ENCODE data around the gene TSPAN14. TPM values are rescaled to one million over a fixed set of nuclear protein-coding genes. Genes with fewer than 3 reads are reported as not detected.
"Not testable (repeated sequence)": the region's sequence is repeated elsewhere in the genome, so short reads cannot be mapped to it uniquely, and the experiment has no call there.

Gene TSPAN14
- total RNA-seq, 6 donors from 2014 or later: 52.1 to 157 (median 111) TPM

- Histone ChIP-seq H3K27me3 (no peaks in the 10 kb centered on the region), H3K4me3 (no peak overlapping the region), H3K9me3 (no peaks in the 10 kb centered on the region), H3K4me1 (peaks cover under 1 to 39% (median 2%) of the 10 kb centered on the region in 4 donors), H3K36me3 (no peaks in the 10 kb centered on the region), H3K27ac (no peak overlapping the region)
- DNase-seq: no peak
- peak in 1 of 2 donors; percentile 20 for TF ChIP-seq POLR2AphosphoS5 (IDR thresholded peaks at IDR 0.05)
- no peak for TF ChIP-seq CTCF (IDR thresholded peaks at IDR 0.05)
- no peak for TF ChIP-seq EP300 (IDR thresholded peaks at IDR 0.05)
- no peak for ATAC-seq (ENCODE audit: low FRiP score in 2 of 2)
- WGBS, 2 donors: 63 to 65% methylated on average over 7 of the region's 7 CpGs
Observed at GRCh38 chr10:80414142-80414895, 39.8 kb upstream of the TSPAN14 start.

GRCh38 chr10:80415734-80416478 is 38.2 kb upstream of the TSPAN14 start:
- DNase-seq (no peak), ATAC-seq (ENCODE audit: low FRiP score in 2 of 2) (no peak)
- H3K27ac ChIP-seq: no peak overlapping the region

GRCh38 chr10:80416479-80417098 is 37.5 kb upstream of the TSPAN14 start:
- H3K36me3 ChIP-seq: no peaks in the 10 kb centered on the region
- H3K4me1 ChIP-seq: peaks cover 0 to 31% (median 2%) of the 10 kb centered on the region in 4 donors
- no peak overlapping the region for H3K4me3 ChIP-seq
- DNase-seq (no peak), ATAC-seq (ENCODE audit: low FRiP score in 2 of 2) (peak in 1 of 2 donors; percentile 28)
- TF ChIP-seq POLR2AphosphoS5 (IDR thresholded peaks at IDR 0.05): no peak
- TF ChIP-seq POLR2A (IDR thresholded peaks at IDR 0.05): no peak
- TF ChIP-seq CTCF (IDR thresholded peaks at IDR 0.05): no peak
- no peak for TF ChIP-seq EP300 (IDR thresholded peaks at IDR 0.05)
- WGBS, 2 donors: 64 to 70% methylated on average over 15 of the region's 15 CpGs
- H3K9me3 ChIP-seq: no peaks in the 10 kb centered on the region
- H3K27ac ChIP-seq: no peak overlapping the region
- H3K27me3 ChIP-seq: no peaks in the 10 kb centered on the region

More at GRCh38 chr10:80415734-80416478, 38.2 kb upstream of the TSPAN14 start:
- no peaks in the 10 kb centered on the region for H3K9me3 ChIP-seq
- no peaks in the 10 kb centered on the region for H3K27me3 ChIP-seq
- WGBS, 2 donors: 79 to 80% methylated on average over 3 of the region's 3 CpGs
- H3K36me3 ChIP-seq: no peaks in the 10 kb centered on the region
- H3K4me1 ChIP-seq: peaks cover 0 to 31% (median 2%) of the 10 kb centered on the region in 4 donors
- TF ChIP-seq POLR2A (IDR thresholded peaks at IDR 0.05) (no peak), POLR2AphosphoS5 (IDR thresholded peaks at IDR 0.05) (no peak), EP300 (IDR thresholded peaks at IDR 0.05) (no peak), CTCF (IDR thresholded peaks at IDR 0.05) (no peak)
- no peak overlapping the region for H3K4me3 ChIP-seq

GRCh38 chr10:80417256-80417655 is 36.9 kb upstream of the TSPAN14 start:
- not testable (repeated sequence) for H3K27ac ChIP-seq; H3K9me3 ChIP-seq; H3K36me3 ChIP-seq; H3K4me3 ChIP-seq; H3K27me3 ChIP-seq; DNase-seq; ATAC-seq (ENCODE audit: low FRiP score in 2 of 2)
- H3K4me1 ChIP-seq: peaks cover 0 to 31% (median 2%) of the 10 kb centered on the region in 4 donors
- 81 to 84% methylated on average over 6 of the region's 6 CpGs for WGBS, 2 donors

- Histone ChIP-seq H3K27ac (no peak overlapping the region), H3K4me3 (no peak overlapping the region), H3K9me3 (no peaks in the 10 kb centered on the region), H3K4me1 (peaks cover 0 to 4% (median 0%) of the 10 kb centered on the region in 4 donors), H3K36me3 (peaks cover 0 to 4% (median 2%) of the 10 kb centered on the region in 4 donors), H3K27me3 (no peaks in the 10 kb centered on the region)
- no peak for TF ChIP-seq POLR2AphosphoS5 (IDR thresholded peaks at IDR 0.05)
- TF ChIP-seq EP300 (IDR thresholded peaks at IDR 0.05): no peak
- no peak for TF ChIP-seq CTCF (IDR thresholded peaks at IDR 0.05)
- no peak for TF ChIP-seq POLR2A (IDR thresholded peaks at IDR 0.05)
- no peak for ATAC-seq (ENCODE audit: low FRiP score in 2 of 2)
- no peak for DNase-seq
- WGBS, 2 donors: 77 to 84% methylated on average over 5 of the region's 5 CpGs
Observed at GRCh38 chr10:80421050-80421706, 32.9 kb upstream of the TSPAN14 start.
